ENCODE results near the gene CACNA1A.

DNA sequence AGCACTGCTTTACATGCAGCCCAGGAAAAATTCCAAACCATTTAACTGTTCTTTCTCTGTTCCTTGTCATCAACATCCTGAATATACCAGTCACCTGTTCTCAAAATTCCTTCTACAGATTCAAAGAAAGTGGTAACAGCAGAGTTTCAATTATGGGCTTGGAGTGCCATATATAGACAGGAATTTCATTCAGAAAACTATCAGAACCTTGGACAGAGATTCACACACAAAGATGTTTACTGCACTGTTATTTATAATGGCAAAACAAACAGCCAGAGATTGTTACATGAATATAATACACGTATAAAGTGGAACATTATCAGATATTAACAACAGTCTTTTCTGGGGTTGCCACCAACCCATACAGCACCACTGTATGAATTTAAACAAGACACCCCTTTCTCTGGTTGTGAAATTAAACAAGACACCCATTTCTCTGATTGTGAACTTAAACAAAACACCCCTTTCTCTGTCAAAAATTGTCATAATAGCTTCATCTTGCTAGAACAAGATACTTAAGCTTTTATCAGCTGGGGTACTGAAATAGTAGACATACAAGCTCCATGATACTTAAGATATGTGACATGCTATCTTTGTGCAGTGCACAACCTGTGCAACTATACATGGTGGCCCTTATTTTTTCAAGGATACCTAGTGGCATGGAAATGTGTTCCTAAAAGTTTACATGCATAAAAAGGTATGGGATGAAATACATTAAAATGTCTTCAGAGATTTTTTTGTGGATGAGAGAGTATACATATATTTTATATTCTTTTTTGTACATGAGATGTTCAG lies 12.6 kb downstream of the CACNA1A start:
- TF ChIP-seq, protein P1, sequence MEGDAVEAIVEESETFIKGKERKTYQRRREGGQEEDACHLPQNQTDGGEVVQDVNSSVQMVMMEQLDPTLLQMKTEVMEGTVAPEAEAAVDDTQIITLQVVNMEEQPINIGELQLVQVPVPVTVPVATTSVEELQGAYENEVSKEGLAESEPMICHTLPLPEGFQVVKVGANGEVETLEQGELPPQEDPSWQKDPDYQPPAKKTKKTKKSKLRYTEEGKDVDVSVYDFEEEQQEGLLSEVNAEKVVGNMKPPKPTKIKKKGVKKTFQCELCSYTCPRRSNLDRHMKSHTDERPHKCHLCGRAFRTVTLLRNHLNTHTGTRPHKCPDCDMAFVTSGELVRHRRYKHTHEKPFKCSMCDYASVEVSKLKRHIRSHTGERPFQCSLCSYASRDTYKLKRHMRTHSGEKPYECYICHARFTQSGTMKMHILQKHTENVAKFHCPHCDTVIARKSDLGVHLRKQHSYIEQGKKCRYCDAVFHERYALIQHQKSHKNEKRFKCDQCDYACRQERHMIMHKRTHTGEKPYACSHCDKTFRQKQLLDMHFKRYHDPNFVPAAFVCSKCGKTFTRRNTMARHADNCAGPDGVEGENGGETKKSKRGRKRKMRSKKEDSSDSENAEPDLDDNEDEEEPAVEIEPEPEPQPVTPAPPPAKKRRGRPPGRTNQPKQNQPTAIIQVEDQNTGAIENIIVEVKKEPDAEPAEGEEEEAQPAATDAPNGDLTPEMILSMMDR (conservative IDR thresholded peaks at IDR 0.05; ENCODE audit: low read depth, low read length) = no peak
- no peak for TF ChIP-seq SMC3 (IDR thresholded peaks at IDR 0.05; ENCODE audit: low read depth, low read length)
- no peak for TF ChIP-seq CEBPB (IDR thresholded peaks at IDR 0.05; ENCODE audit: low read depth, low read length)
- no peak for TF ChIP-seq POLR2A (IDR thresholded peaks at IDR 0.05; ENCODE audit: low read depth, low read length)
- no peak for TF ChIP-seq NFE2L2 (IDR thresholded peaks at IDR 0.05; ENCODE audit: low read depth, low read length)
- no peak for TF ChIP-seq RAD21 (IDR thresholded peaks at IDR 0.05; ENCODE audit: low read length)
- TF ChIP-seq RFX5 (IDR thresholded peaks at IDR 0.05; ENCODE audit: low read depth, low read length) = no peak
- no peak for TF ChIP-seq CHD1 (IDR thresholded peaks at IDR 0.05; ENCODE audit: low read depth, low read length)

Data from IMR-90 (cell line).